HUDEP-2 (cell line): Measurements from ENCODE around the gene IZUMO2.
"Not testable (repeated sequence)": the region's sequence is repeated elsewhere in the genome, so short reads cannot be mapped to it uniquely, and the experiment has no call there.

ENCODE experiments used
- DNase-seq, 76 experiments: peaks; one replicate each; lab custom pipeline; 2025; ENCODE audit not compliant: unreplicated experiment in 76 of 76; lab: John Stamatoyannopoulos, UW

Gene IZUMO2

DNA sequence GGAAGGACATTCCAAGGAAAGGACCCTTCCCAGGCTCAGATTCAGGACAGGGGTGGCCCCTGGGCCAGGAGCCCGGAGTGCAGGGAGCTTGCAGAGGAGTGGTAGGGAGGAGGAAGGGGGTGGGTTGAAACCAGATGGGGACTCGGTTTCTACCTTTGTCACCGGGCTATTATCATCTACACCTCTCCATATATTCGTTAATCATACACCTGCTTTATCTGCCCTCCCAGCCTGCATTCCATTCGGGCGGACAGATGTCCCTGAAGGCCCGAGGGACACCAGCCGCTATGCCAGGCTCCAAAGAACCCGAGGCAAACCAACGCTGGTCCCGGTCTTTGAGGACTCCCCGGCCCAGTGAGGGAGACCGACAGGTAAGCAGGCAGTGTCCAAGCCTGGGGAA is 24.9 kb upstream of the IZUMO2 start:
- no peak for DNase-seq

- DNase-seq: no peak
Measured at GRCh38 chr19:50184196-50184595, 21.1 kb upstream of the IZUMO2 start.

GRCh38 chr19:50181121-50181520 is 18.0 kb upstream of the IZUMO2 start:
- no peak for DNase-seq

- no peak for DNase-seq
Measured at GRCh38 chr19:50178859-50179537, 15.9 kb upstream of the IZUMO2 start.

DNA sequence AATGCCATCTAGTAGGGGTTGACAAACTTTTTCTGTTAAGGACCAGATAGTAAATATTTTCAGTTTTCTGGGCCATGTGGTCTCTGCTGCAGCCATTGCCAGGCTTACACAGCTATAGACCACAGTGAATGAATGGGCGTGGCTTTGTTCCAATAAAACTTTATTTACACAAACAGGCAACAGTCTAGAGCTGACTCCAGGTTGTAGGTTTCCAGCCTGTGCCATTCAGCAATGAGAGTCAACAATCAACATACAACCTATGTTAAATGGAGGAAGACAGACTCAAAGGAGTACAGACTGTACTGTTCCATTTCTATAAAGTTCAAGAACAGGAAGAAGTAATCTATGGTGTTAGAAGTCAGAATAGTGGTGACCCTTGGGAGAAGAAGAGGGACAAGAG is 15.2 kb upstream of the IZUMO2 start:
- no peak for DNase-seq

DNA sequence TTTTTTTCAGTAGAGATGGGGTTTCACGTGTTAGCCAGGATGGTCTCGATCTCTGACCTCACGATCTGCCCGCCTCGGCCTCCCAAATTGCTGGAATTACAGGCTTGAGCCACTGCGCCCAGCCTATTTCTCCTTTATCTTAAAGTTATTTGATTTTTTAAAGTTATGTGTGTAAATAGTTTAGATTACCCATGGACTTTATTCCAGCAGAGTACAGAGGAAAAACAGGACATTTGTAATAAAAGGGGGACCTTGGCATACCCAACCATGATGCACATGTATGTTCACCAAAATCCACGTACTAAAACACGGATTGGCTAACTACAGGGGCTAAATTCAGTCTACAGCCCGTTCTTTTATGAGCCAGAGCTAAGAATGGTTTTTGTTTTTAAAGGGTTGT is 13.7 kb upstream of the IZUMO2 start:
- DNase-seq: no peak

- no peak for DNase-seq
Measured at GRCh38 chr19:50175924-50176323, 12.8 kb upstream of the IZUMO2 start.

- DNase-seq: no peak
Measured at GRCh38 chr19:50174100-50174793, 11.2 kb upstream of the IZUMO2 start.

DNA sequence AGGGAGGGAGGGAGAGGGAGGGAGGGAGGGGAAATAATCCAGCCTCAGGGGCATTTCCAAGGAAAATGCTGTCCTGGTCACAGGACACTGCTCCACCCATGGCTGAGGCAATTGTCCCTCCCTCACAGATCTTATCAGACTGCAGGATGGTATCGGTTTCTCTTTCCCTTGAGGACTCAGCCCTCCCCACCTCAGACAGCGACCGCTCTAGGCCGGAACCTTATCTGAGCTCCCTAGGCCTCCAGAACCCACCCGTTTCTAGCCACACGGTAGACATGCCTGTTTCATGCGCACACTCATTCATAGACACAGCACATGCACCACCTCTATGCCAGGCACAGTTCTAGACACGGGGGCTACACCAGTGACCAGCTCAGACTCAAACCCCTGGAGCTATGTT is 10.0 kb upstream of the IZUMO2 start:
- peak in 1 of 76 experiments; percentile 1 for DNase-seq

GRCh38 chr19:50172726-50173125 is 9.6 kb upstream of the IZUMO2 start:
- DNase-seq: no peak

DNA sequence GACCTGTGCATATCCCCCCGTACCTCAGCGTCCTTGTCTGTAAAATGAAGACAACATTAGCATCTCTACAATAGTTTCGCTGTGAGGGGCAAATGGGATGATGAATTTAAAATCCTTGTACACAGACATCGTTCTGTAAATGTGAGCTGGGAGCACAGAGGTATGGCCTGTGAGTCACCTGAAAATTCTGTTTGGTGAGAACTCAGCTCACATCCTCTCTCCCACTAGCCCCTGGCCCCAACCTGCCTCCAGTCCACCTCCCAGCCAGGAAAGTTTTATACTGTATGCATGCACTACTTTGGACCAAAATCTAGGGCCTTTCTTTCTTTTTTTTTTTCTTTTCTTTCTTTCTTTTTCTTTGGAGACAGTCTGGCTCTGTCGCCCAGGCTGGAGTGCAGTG is 8.7 kb upstream of the IZUMO2 start:
- DNase-seq: no peak

DNA sequence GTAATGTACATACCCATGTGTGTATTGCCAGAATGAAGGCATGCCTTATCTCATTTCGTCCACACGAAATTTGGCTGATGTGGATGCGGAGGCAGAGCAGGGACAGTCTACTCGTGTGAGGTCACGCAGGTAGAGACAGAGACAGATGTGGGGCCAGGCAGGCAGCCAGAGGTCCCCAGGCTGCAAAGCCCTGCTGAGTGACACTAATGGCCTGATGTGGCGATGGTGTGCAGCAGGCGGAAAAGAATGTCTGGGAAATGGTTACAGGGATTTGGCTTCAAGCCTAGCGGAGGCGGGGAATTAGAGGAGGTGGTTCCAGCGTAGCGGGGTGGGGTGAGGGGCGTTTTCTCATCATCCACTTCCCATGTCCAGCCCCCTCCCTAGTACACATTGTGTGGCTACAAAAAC is 4.2 kb upstream of the IZUMO2 start:
- DNase-seq: no peak

- no peak for DNase-seq
Measured at GRCh38 chr19:50159078-50159477, 4.0 kb downstream of the IZUMO2 start.

- no peak for DNase-seq
Measured at GRCh38 chr19:50158577-50158976, 4.5 kb downstream of the IZUMO2 start.

DNA sequence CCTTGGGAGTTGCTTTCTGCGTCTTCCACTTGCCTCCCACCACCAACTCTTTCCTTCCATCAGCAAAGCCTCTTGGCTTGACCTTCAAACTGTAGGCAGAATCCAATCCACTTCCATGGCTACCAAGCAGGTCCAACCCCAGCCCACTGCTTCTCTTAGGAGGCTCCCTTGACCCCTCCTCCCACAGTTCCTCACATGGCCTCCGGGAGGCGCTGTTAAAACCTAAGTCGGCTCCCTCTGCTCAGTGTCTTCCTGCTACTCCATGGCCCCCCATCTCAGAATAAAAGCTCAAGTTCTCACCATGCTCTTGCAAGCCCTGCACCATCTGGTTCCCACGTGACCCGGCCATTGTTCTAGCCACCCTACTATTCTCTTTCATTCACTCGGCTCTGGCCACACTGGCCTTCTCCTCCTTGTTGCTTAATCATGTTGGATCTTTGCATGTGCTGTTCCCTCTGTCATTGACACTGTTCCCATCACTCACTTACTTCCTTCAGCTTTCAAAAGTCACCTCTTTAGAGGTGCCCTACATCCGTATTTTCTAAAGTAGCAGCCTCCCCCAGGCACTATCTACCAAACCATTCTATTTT is 7.5 kb downstream of the IZUMO2 start:
- DNase-seq: no peak

- DNase-seq: no peak
Measured at GRCh38 chr19:50154529-50154928, 8.6 kb downstream of the IZUMO2 start.

DNA sequence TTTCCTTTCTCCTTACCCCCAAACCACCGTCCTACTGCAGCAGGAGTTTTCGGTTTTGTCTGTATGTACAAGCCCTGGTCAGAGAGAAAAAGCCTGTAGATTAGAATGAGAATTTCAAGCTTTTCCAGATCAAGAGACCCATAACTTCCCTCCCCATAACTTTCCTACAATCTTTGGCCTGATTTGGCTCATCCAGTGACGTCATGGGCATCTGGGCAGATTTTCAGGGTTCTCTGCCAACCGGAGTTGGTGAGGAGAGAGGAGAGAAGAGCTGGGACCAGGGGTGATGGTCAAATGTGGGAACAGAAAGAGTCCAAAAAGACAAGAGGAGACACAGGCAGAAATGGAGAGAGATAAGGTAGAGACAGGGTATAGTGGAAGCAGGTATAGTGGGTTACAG is 10.5 kb downstream of the IZUMO2 start:
- no peak for DNase-seq

GRCh38 chr19:50148528-50148927 is 14.6 kb downstream of the IZUMO2 start:
- DNase-seq: no peak

GRCh38 chr19:50147462-50148423 is 15.3 kb downstream of the IZUMO2 start:
- peak in 64 of 76 experiments; percentile 12 to 79 (median 52) for DNase-seq

DNA sequence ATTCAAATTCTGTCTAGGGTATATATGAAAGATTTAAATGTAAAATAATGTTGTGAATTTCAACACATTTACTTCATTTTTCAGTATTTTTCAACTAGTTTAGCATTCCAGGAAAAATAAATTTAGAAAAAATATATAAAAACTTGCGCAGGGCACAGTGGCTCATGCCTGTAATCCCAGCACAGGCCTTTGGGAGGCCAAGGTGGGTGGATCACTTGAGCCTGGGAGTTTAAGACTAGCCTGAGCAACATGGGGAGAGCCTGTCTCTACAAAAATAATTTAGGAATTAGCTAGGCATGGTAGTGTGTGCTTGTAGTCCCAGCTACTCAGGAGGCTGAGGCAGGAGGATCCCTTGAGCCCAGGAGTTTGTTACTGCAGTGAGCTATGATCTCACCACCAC is 21.2 kb downstream of the IZUMO2 start:
- DNase-seq: not testable (repeated sequence)
